ENCODE measurements around the gene PDGFRB. TPM values are rescaled to one million over a fixed set of nuclear protein-coding genes. Genes with fewer than 3 reads are reported as not detected.

The PDGFRB gene
- total and polyA plus RNA-seq, 4 donors = 5.2 to 13.1 (median 8.3) TPM

DNA sequence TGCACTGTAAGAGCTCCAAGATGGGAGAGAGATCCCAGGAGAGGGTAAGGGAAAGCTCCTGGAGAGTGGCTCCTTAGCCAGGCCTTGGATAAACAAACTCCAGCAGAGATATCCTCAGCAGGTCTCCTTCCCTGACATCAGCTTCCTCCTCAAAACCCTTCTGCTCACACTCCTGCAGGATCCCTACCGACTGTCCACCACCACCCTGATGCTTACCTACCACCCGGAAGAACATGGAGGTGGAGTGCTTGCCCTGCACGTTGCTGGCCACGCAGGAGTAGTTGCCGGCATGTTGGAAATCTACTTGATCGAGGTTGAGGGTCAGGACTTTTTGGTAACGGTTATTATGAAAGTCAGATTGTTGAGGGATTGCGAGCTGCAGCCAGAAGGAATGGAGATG lies 78.6 kb downstream of the PDGFRB start (continued):
- TF ChIP-seq, protein P1, sequence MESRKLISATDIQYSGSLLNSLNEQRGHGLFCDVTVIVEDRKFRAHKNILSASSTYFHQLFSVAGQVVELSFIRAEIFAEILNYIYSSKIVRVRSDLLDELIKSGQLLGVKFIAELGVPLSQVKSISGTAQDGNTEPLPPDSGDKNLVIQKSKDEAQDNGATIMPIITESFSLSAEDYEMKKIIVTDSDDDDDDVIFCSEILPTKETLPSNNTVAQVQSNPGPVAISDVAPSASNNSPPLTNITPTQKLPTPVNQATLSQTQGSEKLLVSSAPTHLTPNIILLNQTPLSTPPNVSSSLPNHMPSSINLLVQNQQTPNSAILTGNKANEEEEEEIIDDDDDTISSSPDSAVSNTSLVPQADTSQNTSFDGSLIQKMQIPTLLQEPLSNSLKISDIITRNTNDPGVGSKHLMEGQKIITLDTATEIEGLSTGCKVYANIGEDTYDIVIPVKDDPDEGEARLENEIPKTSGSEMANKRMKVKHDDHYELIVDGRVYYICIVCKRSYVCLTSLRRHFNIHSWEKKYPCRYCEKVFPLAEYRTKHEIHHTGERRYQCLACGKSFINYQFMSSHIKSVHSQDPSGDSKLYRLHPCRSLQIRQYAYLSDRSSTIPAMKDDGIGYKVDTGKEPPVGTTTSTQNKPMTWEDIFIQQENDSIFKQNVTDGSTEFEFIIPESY (IDR thresholded peaks at IDR 0.05) = no peak

GRCh38 chr5:150075806-150076205 lies 79.8 kb downstream of the PDGFRB start:
- no peaks in the 10 kb centered on the region for H3K36me3 ChIP-seq (ENCODE audit: control insufficient read depth in 4 of 4, insufficient read depth in 3 of 4, low read depth in 1 of 4, low read length in 3 of 4)
- H3K27ac ChIP-seq (ENCODE audit: low read depth in 1 of 2, low read length in 2 of 2) = no peak overlapping the region
- TF ChIP-seq JUND (IDR thresholded peaks at IDR 0.05) (no peak), ATF3 (IDR thresholded peaks at IDR 0.05) (no peak), RAD21 (IDR thresholded peaks at IDR 0.05) (no peak), HNF4G (IDR thresholded peaks at IDR 0.05) (no peak), GABPA (IDR thresholded peaks at IDR 0.05 in 1 of 2, conservative IDR thresholded peaks at IDR 0.05 in 1 of 2) (no peak), REST (IDR thresholded peaks at IDR 0.05) (no peak)
- TF ChIP-seq, protein P2, sequence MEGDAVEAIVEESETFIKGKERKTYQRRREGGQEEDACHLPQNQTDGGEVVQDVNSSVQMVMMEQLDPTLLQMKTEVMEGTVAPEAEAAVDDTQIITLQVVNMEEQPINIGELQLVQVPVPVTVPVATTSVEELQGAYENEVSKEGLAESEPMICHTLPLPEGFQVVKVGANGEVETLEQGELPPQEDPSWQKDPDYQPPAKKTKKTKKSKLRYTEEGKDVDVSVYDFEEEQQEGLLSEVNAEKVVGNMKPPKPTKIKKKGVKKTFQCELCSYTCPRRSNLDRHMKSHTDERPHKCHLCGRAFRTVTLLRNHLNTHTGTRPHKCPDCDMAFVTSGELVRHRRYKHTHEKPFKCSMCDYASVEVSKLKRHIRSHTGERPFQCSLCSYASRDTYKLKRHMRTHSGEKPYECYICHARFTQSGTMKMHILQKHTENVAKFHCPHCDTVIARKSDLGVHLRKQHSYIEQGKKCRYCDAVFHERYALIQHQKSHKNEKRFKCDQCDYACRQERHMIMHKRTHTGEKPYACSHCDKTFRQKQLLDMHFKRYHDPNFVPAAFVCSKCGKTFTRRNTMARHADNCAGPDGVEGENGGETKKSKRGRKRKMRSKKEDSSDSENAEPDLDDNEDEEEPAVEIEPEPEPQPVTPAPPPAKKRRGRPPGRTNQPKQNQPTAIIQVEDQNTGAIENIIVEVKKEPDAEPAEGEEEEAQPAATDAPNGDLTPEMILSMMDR (IDR thresholded peaks at IDR 0.05; ENCODE audit: low read depth, low read length, missing input control) = no peak
- TF ChIP-seq, protein P1 (IDR thresholded peaks at IDR 0.05) = no peak
- H3K4me1 ChIP-seq (ENCODE audit: control insufficient read depth in 4 of 4, insufficient read depth in 4 of 4, low read length in 3 of 4) = no peaks in the 10 kb centered on the region
- peaks cover 0 to 6% (median 0%) of the 10 kb centered on the region in 4 donors for H3K9me3 ChIP-seq (ENCODE audit: control insufficient read depth in 4 of 4, low read length in 3 of 4)
- no peaks in the 10 kb centered on the region for H3K27me3 ChIP-seq (ENCODE audit: control insufficient read depth in 4 of 4, insufficient read depth in 4 of 4, low read length in 3 of 4)
- 90% methylated on average over 4 of the region's 4 CpGs for WGBS
- DNase-seq (ENCODE audit: low spot score) = peak; percentile 29
- H3K4me3 ChIP-seq (ENCODE audit: low read depth in 1 of 3, low read length in 3 of 3) = no peak overlapping the region
- no peak overlapping the region for H3K9ac ChIP-seq (ENCODE audit: low read depth in 1 of 2, low read length in 2 of 2)

DNA sequence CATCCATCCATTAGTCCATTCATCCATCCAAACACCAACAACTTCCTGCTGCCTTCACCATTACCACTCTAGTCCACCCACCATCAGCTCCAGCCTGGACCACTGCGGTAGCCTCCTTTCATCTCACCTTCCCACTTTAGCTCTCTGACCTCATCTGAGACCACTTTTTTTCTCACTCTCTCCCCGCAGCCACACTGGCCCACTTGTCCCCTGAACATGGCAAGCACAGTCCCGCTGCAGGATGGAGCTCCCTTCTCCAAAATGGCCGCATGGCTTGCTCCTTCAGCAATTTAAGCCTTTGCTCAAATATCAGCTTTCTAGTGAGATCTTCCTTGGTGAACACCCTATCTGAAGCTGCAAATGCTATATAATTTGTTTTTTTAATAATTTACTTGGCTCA lies 80.4 kb downstream of the PDGFRB start:
- peak; percentile 17 for DNase-seq (ENCODE audit: low spot score)
- TF ChIP-seq, protein P3, sequence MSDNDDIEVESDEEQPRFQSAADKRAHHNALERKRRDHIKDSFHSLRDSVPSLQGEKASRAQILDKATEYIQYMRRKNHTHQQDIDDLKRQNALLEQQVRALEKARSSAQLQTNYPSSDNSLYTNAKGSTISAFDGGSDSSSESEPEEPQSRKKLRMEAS (IDR thresholded peaks at IDR 0.05) = no peak
- Histone ChIP-seq H3K27ac (ENCODE audit: low read depth in 1 of 2, low read length in 2 of 2) (no peak overlapping the region), H3K36me3 (ENCODE audit: control insufficient read depth in 4 of 4, insufficient read depth in 3 of 4, low read depth in 1 of 4, low read length in 3 of 4) (no peaks in the 10 kb centered on the region), H3K4me3 (ENCODE audit: low read depth in 1 of 3, low read length in 3 of 3) (no peak overlapping the region), H3K27me3 (ENCODE audit: control insufficient read depth in 4 of 4, insufficient read depth in 4 of 4, low read length in 3 of 4) (no peaks in the 10 kb centered on the region), H3K9ac (ENCODE audit: low read depth in 1 of 2, low read length in 2 of 2) (no peak overlapping the region), H3K4me1 (ENCODE audit: control insufficient read depth in 4 of 4, insufficient read depth in 4 of 4, low read length in 3 of 4) (no peaks in the 10 kb centered on the region), H3K9me3 (ENCODE audit: control insufficient read depth in 4 of 4, low read length in 3 of 4) (peaks cover 0 to 6% (median 0%) of the 10 kb centered on the region in 4 donors)
- WGBS = 90% methylated on average over 4 of the region's 4 CpGs
